HCT116 (cell line): ENCODE measurements around the gene DHRS4.

ENCODE experiments used
- ATF3 ChIP-seq: IDR thresholded peaks from 2 replicates; pipeline ENCODE4 v1.6.1; 2012
- CTCF ChIP-seq, 3 experiments: fragments of 200-600 bp in 1 of 3; sonication (generic) in 1 of 3; IDR thresholded peaks in 2 of 3; conservative IDR thresholded peaks in 1 of 3; 2 replicates each; pipeline ENCODE4 v1.5.1; 2012 to 2017; ENCODE audit warnings: low read depth in 2 of 3, low read length in 2 of 3, antibody characterized with exemption in 1 of 3, borderline replicate concordance in 1 of 3, control low read depth in 1 of 3, mild to moderate bottlenecking in 1 of 3, mixed read lengths in 1 of 3, mixed run types in 1 of 3, moderate library complexity in 1 of 3; ENCODE audit not compliant: insufficient read depth in 1 of 3
- EZH2 ChIP-seq: fragments of 200-600 bp; sonication (generic); IDR thresholded peaks from 2 replicates; pipeline ENCODE4 v1.6.1; 2017; ENCODE audit warnings: antibody characterized with exemption, mixed run types
- JUND ChIP-seq: IDR thresholded peaks from 2 replicates; pipeline ENCODE4 v1.6.1; 2012
- POLR2A ChIP-seq: IDR thresholded peaks from 2 replicates; pipeline ENCODE4 v1.7.0; 2011; ENCODE audit warnings: borderline replicate concordance; ENCODE audit not compliant: insufficient read depth, insufficient read length; ENCODE audit errors: extremely low read depth
- POLR2AphosphoS5 ChIP-seq: IDR thresholded peaks from 2 replicates; pipeline ENCODE4 v1.6.1; 2011; ENCODE audit warnings: mild to moderate bottlenecking, low read depth, low read length, moderate library complexity
- SIN3A ChIP-seq: IDR thresholded peaks from 2 replicates; pipeline ENCODE4 v1.6.1; 2012; ENCODE audit warnings: low read depth
- SP1 ChIP-seq: IDR thresholded peaks from 2 replicates; pipeline ENCODE4 v1.6.1; 2012; ENCODE audit warnings: low read depth
- SRF ChIP-seq: IDR thresholded peaks from 2 replicates; pipeline ENCODE4 v1.6.1; 2012; ENCODE audit warnings: low read depth
- YY1 ChIP-seq: IDR thresholded peaks from 2 replicates; pipeline ENCODE4 v1.6.1; 2011; ENCODE audit warnings: low read length, low read depth, moderate library complexity, mild to moderate bottlenecking; ENCODE audit not compliant: insufficient replicate concordance; ENCODE audit errors: extremely low read depth
- ZBTB33 ChIP-seq: IDR thresholded peaks from 2 replicates; pipeline ENCODE4 v1.6.1; 2011; ENCODE audit warnings: mild to moderate bottlenecking, low read length, moderate library complexity; ENCODE audit not compliant: insufficient replicate concordance; ENCODE audit errors: extremely low read depth
- ZFX ChIP-seq: fragments of 450-650 bp; IDR thresholded peaks from 2 replicates; pipeline ENCODE4 v1.6.1; 2017
- ZNF274 ChIP-seq: fragments of 200-500 bp; sonication (Bioruptor generic); IDR thresholded peaks from 2 replicates; pipeline ENCODE4 v1.6.1; 2014; ENCODE audit warnings: mild to moderate bottlenecking, low read depth, low read length, inconsistent platforms

- TF ChIP-seq EZH2: no peak
- TF ChIP-seq YY1: no peak
- no peak for TF ChIP-seq CTCF (IDR thresholded peaks at IDR 0.05 in 2 of 3, conservative IDR thresholded peaks at IDR 0.05 in 1 of 3; ENCODE audit: borderline replicate concordance in 1 of 3, insufficient read depth in 1 of 3, low read depth in 2 of 3, low read length in 2 of 3)
- no peak for TF ChIP-seq ZFX
- TF ChIP-seq ATF3: no peak
- TF ChIP-seq POLR2AphosphoS5: no peak
- TF ChIP-seq JUND: no peak
- TF ChIP-seq POLR2A: no peak
- TF ChIP-seq SRF: no peak
- no peak for TF ChIP-seq SP1
- no peak for TF ChIP-seq ZBTB33
- no peak for TF ChIP-seq ZNF274
- no peak for TF ChIP-seq SIN3A
Measured at GRCh38 chr14:23916446-23916845, 37.1 kb upstream of the DHRS4 start.
